AML-193 (cell line): ENCODE results near the gene PCDHGA1.

Source experiments
- DNase-seq, 2 experiments: peaks; one replicate each; lab custom pipeline; 2025; lab: John Stamatoyannopoulos, UW

PCDHGA1 gene

DNA sequence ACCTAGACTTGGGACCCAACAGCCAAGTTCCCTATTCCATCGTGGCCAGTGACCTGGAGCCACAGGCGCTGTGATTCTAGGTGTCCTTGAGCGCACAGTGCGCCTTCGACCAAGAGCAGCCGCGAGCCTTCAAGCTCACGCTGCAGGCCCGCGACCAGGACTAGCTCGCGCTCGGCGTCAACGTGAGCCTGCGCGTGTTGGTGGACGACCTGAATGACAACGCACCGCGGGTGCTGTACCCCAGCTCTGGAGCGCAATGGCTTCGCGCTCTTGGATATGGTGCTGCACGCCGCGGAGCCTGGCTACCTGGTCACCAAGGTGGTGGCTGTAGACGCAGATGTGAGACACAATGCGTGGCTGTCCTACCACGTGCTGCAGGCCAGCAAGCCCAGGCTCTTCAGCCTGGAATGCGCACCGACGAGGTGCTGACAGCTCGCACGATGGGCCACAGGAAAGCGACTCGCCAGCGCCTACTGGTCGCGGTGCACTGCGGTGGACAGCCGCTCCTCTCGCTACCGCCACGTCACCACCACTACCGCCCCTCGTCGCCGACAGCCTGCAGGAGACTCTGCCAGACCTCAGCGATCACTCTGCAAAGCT, 111.4 kb downstream of the PCDHGA1 start:
- no peak for DNase-seq

DNA sequence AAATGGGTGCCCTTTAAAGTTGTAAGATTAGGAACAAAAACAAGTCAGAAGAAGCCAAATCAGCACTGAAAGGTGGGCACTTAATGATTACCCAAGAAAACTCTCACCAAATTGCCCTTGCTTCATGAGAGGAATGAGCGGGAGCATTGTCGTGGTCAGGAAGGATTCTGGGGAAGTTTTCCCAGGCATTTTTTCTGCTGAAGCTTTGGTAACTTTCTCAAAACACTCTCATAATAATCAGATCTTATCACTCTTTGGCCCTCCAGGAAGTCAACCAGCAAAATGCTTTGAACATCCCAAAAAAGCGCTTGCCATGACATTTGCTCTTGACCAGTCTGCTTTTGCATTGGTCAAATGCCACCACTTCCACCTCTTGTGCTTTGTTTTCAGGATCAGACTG, 135.0 kb downstream of the PCDHGA1 start:
- DNase-seq, result no peak

DNA sequence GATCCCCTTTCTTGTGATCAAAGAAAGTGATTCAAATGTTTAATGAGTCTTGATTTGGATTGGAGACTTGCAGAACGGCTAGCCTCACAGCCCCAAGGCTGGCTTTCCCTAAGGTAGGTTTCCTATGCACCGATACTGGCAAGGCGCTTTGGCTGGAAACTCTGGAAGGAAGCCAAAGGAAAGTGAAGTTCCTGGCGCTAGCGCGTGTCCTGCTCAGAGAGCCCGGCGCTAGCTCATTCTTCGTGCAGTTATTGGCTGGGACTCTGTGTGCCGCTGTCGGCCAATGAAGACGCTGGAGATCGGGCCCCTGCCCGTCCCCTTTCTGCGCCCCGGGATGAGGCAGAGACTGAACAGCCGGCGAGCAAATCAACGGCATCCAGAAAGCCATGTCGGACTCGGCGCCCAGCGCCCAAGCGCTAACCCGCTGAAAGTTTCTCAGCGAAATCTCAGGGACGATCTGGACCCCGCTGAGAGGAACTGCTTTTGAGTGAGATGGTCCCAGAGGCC, 145.4 kb downstream of the PCDHGA1 start, which contains the start of gene PCDHGC3:
TSS of gene PCDHGC3 (plus strand) at position 342 of the 507 bp plus-strand sequence. CDS start at position 493, 151 bp downstream.
- no peak for DNase-seq

GRCh38 chr5:141476132-141476911, 146.0 kb downstream of the PCDHGA1 start:
- no peak for DNase-seq

DNA sequence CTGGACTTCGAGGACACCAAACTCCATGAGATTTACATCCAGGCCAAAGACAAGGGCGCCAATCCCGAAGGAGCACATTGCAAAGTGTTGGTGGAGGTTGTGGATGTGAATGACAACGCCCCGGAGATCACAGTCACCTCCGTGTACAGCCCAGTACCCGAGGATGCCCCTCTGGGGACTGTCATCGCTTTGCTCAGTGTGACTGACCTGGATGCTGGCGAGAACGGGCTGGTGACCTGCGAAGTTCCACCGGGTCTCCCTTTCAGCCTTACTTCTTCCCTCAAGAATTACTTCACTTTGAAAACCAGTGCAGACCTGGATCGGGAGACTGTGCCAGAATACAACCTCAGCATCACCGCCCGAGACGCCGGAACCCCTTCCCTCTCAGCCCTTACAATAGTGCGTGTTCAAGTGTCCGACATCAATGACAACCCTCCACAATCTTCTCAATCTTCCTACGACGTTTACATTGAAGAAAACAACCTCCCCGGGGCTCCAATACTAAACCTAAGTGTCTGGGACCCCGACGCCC, 146.8 kb downstream of the PCDHGA1 start:
- no peak for DNase-seq

- no peak for DNase-seq
Observed at GRCh38 chr5:141477815-141478214, 147.5 kb downstream of the PCDHGA1 start.

GRCh38 chr5:141478321-141478945, 148.1 kb downstream of the PCDHGA1 start:
- DNase-seq, result no peak

GRCh38 chr5:141479776-141480175, 149.5 kb downstream of the PCDHGA1 start:
- peak; percentile 17 to 22 for DNase-seq

GRCh38 chr5:141483902-141484301, 153.6 kb downstream of the PCDHGA1 start:
- no peak for DNase-seq

GRCh38 chr5:141484310-141484640, 154.0 kb downstream of the PCDHGA1 start:
- no peak for DNase-seq

GRCh38 chr5:141484641-141485311, 154.5 kb downstream of the PCDHGA1 start, which contains the start of gene PCDHGC4:
Gene PCDHGC4 (plus strand): TSS chr5:141485030. CDS start chr5:141485174, 144 bp downstream.
- no peak for DNase-seq

GRCh38 chr5:141485321-141486055, 155.2 kb downstream of the PCDHGA1 start:
- DNase-seq, result no peak

- DNase-seq, result no peak
Observed at GRCh38 chr5:141486091-141486490, 155.8 kb downstream of the PCDHGA1 start.

- no peak for DNase-seq
Observed at GRCh38 chr5:141487131-141487530, 156.8 kb downstream of the PCDHGA1 start.

GRCh38 chr5:141488591-141489561, 158.6 kb downstream of the PCDHGA1 start, which contains the start of gene PCDHGC5:
Gene PCDHGC5 (plus strand): TSS chr5:141489081. CDS start chr5:141489241, 160 bp downstream.
- no peak for DNase-seq

GRCh38 chr5:141489841-141490240, 159.5 kb downstream of the PCDHGA1 start:
- DNase-seq, result no peak

GRCh38 chr5:141490271-141490670, 160.0 kb downstream of the PCDHGA1 start:
- DNase-seq, result no peak

DNA sequence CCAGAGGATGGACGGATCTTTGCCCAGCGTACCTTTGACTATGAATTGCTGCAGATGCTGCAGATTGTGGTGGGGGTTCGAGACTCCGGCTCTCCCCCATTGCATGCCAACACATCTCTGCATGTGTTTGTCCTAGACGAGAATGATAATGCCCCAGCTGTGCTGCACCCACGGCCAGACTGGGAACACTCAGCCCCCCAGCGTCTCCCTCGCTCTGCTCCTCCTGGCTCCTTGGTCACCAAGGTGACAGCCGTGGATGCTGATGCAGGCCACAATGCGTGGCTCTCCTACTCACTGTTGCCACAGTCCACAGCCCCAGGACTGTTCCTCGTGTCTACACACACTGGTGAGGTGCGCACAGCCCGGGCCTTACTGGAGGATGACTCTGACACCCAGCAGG, 160.5 kb downstream of the PCDHGA1 start:
- DNase-seq, result no peak

GRCh38 chr5:141491323-141492167, 161.2 kb downstream of the PCDHGA1 start:
- no peak for DNase-seq
